ENCODE data around the gene ADGRE2.

ADGRE2 gene

GRCh38 chr19:14804765-14805164 is 26.4 kb upstream of the ADGRE2 start:
- H3K27me3 ChIP-seq (ENCODE audit: insufficient read depth, low read length, poor library complexity) = no peaks in the 10 kb centered on the region
- no peak overlapping the region for H3K4me3 ChIP-seq (ENCODE audit: low read depth in 1 of 2, low read length in 2 of 2)
- H3K4me2 ChIP-seq (ENCODE audit: insufficient read depth, low read length) = no peak overlapping the region
- no peaks in the 10 kb centered on the region for H3K79me2 ChIP-seq (ENCODE audit: insufficient read depth, low read length)
- ATAC-seq (ENCODE audit: insufficient read depth, low read depth) (no peak), DNase-seq (no peak)
- no peaks in the 10 kb centered on the region for H4K20me1 ChIP-seq (ENCODE audit: insufficient read depth, low read length)
- no peaks in the 10 kb centered on the region for H3K36me3 ChIP-seq (ENCODE audit: insufficient read depth, low read length)
- no peak overlapping the region for H3K9ac ChIP-seq (ENCODE audit: low read depth, low read length)
- no peaks in the 10 kb centered on the region for H3K4me1 ChIP-seq (ENCODE audit: insufficient read depth, low read length)
- TF ChIP-seq EZH2 (IDR thresholded peaks at IDR 0.05; ENCODE audit: borderline replicate concordance, low read depth, low read length, severe bottlenecking) = no peak
- TF ChIP-seq CTCF (IDR thresholded peaks at IDR 0.05; ENCODE audit: borderline replicate concordance, extremely low read depth, low read length, poor library complexity, severe bottlenecking) = no peak
- H3K9me3 ChIP-seq (ENCODE audit: insufficient read depth, low read length, severe bottlenecking) = no peaks in the 10 kb centered on the region
- H2AFZ ChIP-seq (ENCODE audit: low read depth, low read length) = no peak overlapping the region
- H3K27ac ChIP-seq (ENCODE audit: low read length) = no peak overlapping the region

- no peak overlapping the region for H2AFZ ChIP-seq (ENCODE audit: low read depth, low read length)
- H3K9me3 ChIP-seq (ENCODE audit: insufficient read depth, low read length, severe bottlenecking) = no peaks in the 10 kb centered on the region
- no peaks in the 10 kb centered on the region for H3K79me2 ChIP-seq (ENCODE audit: insufficient read depth, low read length)
- H3K4me1 ChIP-seq (ENCODE audit: insufficient read depth, low read length) = no peaks in the 10 kb centered on the region
- H3K9ac ChIP-seq (ENCODE audit: low read depth, low read length) = no peak overlapping the region
- no peaks in the 10 kb centered on the region for H3K36me3 ChIP-seq (ENCODE audit: insufficient read depth, low read length)
- no peaks in the 10 kb centered on the region for H3K27me3 ChIP-seq (ENCODE audit: insufficient read depth, low read length, poor library complexity)
- ATAC-seq (ENCODE audit: insufficient read depth, low read depth) = no peak
- H3K4me3 ChIP-seq (ENCODE audit: low read depth in 1 of 2, low read length in 2 of 2) = no peak overlapping the region
- no peak for DNase-seq
- H3K27ac ChIP-seq (ENCODE audit: low read length) = no peak overlapping the region
- H4K20me1 ChIP-seq (ENCODE audit: insufficient read depth, low read length) = no peaks in the 10 kb centered on the region
- TF ChIP-seq CTCF (IDR thresholded peaks at IDR 0.05; ENCODE audit: borderline replicate concordance, extremely low read depth, low read length, poor library complexity, severe bottlenecking) (no peak), EZH2 (IDR thresholded peaks at IDR 0.05; ENCODE audit: borderline replicate concordance, low read depth, low read length, severe bottlenecking) (no peak)
- no peak overlapping the region for H3K4me2 ChIP-seq (ENCODE audit: insufficient read depth, low read length)
Measured at GRCh38 chr19:14798760-14799159, 20.4 kb upstream of the ADGRE2 start.

GRCh38 chr19:14796021-14796420 is 17.7 kb upstream of the ADGRE2 start:
- Histone ChIP-seq H3K9ac (ENCODE audit: low read depth, low read length) (no peak overlapping the region), H3K27ac (ENCODE audit: low read length) (no peak overlapping the region)

More at GRCh38 chr19:14796021-14796420, 17.7 kb upstream of the ADGRE2 start:
- no peaks in the 10 kb centered on the region for H3K4me1 ChIP-seq (ENCODE audit: insufficient read depth, low read length)
- no peaks in the 10 kb centered on the region for H3K27me3 ChIP-seq (ENCODE audit: insufficient read depth, low read length, poor library complexity)
- no peak overlapping the region for H3K4me3 ChIP-seq (ENCODE audit: low read depth in 1 of 2, low read length in 2 of 2)
- no peak overlapping the region for H3K4me2 ChIP-seq (ENCODE audit: insufficient read depth, low read length)
- no peaks in the 10 kb centered on the region for H3K36me3 ChIP-seq (ENCODE audit: insufficient read depth, low read length)
- no peaks in the 10 kb centered on the region for H4K20me1 ChIP-seq (ENCODE audit: insufficient read depth, low read length)
- no peaks in the 10 kb centered on the region for H3K9me3 ChIP-seq (ENCODE audit: insufficient read depth, low read length, severe bottlenecking)
- H3K79me2 ChIP-seq (ENCODE audit: insufficient read depth, low read length) = no peaks in the 10 kb centered on the region
- ATAC-seq (ENCODE audit: insufficient read depth, low read depth) (no peak), DNase-seq (no peak)
- TF ChIP-seq EZH2 (IDR thresholded peaks at IDR 0.05; ENCODE audit: borderline replicate concordance, low read depth, low read length, severe bottlenecking) (no peak), CTCF (IDR thresholded peaks at IDR 0.05; ENCODE audit: borderline replicate concordance, extremely low read depth, low read length, poor library complexity, severe bottlenecking) (no peak)
- H2AFZ ChIP-seq (ENCODE audit: low read depth, low read length) = no peak overlapping the region
